Testis (tissue), 2 donors: ENCODE measurements around the gene CEP131.

ENCODE experiments used
- CTCF ChIP-seq, 3 experiments: fragments of 450-650 bp in 2 of 3; fragments of 200-600 bp in 1 of 3; sonication (generic) in 1 of 3; IDR thresholded peaks; one replicate each; pipeline ENCODE4 v1.5.1; 2016 to 2019; ENCODE audit warnings: antibody characterized with exemption in 3 of 3, mild to moderate bottlenecking in 2 of 3, moderate library complexity in 1 of 3
- POLR2A ChIP-seq: fragments of 450-650 bp; IDR thresholded peaks from one replicate; pipeline ENCODE4 v1.6.1; 2017; ENCODE audit warnings: antibody characterized with exemption, mild to moderate bottlenecking, moderate library complexity

GRCh38 chr17:81208651-81209050, 14.1 kb downstream of the CEP131 start:
- TF ChIP-seq CTCF (IDR thresholded peaks at IDR 0.05), result no peak
- TF ChIP-seq POLR2A, result no peak
